Umbilical cord (tissue), 2 donors: Measurements from ENCODE around the gene TRAF3. TPM values are rescaled to one million over a fixed set of nuclear protein-coding genes. Genes with fewer than 3 reads are reported as not detected.
"Not testable (repeated sequence)": the region's sequence is repeated elsewhere in the genome, so short reads cannot be mapped to it uniquely, and the experiment has no call there.

Source experiments
- DNase-seq: peaks from one replicate; pipeline ENCODE4 v3.0.0-alpha.2; 2015; ENCODE audit warnings: low spot score
- total RNA-seq: library from RNA; depleted of rRNA; stranded (reverse); fragments of >200 nt; gene quantifications from one replicate; pipeline ENCODE4 v1.2.3, GENCODE V29; 2014; ENCODE audit warnings: low replicate concordance; ENCODE audit not compliant: insufficient read depth

Gene TRAF3
- total RNA-seq, 1 donor from 2014 or later: 15.6 TPM

DNA sequence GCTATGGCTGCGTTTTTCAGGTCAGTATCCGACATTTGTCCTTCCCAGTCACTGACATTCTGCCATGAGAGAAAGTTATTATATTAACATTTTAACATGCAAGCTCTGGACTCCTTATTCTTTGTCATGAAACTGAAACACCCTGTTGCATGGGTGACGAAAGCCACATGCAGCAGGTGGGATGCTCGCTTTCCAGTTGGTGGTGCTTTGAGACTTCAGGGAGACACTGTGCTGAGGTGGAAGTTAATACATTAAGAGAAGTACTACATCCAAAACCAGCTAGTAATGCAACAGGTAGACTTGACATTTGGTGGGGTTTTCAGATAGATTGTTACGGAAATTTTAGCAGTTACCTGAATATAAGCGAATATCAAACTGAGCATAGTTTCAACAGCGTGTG, 112.4 kb downstream of the TRAF3 start:
- DNase-seq: no peak

DNA sequence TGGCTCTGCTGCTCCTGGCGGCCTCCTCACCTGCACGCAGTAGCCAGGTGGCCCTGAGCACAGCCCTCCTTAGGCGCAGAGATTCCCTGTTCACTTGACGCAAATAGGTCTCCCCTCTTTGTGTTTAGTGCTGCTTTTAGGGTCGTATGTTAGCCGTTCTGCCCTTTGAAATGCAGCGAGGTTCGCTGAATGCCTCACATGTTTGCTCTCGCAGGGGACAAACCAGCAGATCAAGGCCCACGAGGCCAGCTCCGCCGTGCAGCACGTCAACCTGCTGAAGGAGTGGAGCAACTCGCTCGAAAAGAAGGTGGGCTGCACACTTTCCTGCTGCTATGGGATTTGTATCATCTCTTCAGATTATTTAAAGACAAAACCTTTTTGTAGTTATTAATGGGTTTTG, 113.9 kb downstream of the TRAF3 start:
- DNase-seq: no peak

DNA sequence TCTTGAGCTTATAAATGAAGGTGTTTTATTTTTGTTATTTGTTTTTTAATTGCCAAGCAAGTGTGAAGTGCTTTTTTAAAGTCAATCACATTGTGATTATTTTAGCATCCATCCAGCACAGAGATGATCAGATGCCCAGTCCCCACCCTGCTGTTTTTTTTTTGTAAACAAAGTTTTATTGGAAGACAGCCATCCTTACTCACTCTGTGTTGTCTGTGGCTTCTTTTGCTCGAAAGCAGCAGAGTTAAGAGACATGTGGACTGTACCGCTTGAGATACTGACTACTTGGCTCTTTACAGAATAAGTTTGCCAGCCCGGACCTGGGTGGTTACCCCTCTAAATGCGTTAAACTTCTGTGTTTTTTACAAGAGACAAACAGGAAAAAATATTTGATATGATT, 114.3 kb downstream of the TRAF3 start:
- peak; percentile 13 for DNase-seq

DNA sequence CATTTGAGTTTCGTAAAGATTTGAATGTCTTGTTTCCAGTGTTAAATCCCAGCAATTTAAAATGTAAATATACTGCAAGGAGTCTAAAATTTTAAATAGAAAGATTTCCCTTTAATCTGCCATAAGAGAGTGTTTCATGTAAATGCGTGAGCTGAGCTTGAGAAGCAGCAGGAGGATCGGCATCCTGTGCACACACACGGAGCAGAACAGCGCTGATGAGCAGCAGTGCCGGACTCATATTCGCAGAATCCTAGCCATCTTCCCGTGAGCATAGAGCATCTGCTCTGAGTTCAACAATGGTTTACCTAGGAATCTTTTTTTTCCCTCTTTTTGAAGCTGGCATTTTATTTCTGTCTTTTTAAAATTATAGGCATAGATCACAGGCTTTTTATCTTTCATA, 115.4 kb downstream of the TRAF3 start:
- no peak for DNase-seq

DNA sequence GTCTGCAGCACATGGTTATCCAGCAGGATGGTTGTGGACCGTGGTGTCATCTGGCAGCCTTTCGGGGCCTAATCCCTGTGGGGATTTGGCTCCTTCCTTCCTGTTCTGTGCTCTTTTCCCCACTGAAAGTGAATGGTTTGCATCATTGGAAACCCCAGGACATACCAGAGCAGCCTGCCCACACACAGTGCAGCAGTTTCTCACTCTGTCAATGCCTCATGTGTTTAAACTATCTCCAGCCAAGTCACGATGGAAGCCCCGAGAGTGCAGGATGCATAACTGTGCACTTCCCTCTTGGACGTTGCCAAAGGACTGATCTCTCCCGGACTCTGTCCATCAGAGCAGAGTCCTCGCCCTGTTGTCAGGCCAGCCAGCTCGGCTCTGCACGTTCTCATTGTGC, 116.2 kb downstream of the TRAF3 start:
- peak; percentile 63 for DNase-seq

DNA sequence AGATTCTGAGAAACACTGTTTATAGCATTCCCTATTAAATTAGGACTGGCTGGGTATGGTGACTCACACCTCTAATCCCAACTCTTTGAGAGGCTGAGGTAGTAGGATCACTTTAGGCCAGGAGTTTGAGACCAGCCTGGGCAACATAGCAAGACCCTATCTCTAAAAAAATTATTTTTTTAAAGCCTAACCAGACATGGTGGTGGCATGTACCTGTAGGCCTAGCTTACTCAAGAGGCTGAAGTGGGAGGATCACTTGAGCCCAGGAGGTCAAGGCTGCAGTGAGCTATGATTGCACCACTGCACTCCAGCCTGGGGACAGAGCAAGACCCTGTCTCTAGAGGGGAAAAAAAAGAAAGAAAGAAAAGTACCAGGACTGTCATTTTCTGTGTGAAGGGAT, 119.5 kb downstream of the TRAF3 start:
- not testable (repeated sequence) for DNase-seq

DNA sequence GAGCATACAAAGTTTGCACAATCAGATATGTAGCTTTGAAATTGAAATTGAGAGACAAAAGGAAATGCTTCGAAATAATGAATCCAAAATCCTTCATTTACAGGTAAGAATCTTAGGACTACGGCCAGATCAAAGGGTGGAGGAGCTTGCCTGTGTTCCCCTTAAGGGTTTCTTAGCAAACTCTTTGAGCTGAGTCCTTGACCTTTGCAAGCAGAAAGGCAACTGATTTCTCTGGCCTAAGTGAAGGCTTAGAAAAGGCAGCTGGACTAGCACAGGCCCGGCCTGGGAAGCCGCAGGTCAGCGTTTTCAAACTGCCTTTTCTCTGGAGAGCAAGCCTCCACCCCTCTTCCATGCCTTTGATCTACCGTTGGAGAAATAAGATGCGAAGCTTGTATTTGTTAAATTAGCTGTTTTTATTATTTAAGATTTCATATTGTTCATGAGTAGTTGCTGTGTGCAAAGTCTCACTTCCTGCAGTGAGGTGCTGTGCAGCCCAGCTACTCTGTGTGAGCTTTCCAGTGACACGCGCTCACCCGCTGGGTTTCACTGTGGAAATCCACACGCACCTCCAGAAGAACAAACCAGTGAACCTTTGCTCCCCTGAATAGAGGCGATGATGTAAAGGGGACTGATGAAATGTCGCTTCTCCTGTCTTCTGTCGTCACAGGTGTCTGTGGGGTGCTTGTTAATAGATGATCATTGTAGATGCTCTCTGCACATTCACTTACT, 120.2 kb downstream of the TRAF3 start:
- no peak for DNase-seq

DNA sequence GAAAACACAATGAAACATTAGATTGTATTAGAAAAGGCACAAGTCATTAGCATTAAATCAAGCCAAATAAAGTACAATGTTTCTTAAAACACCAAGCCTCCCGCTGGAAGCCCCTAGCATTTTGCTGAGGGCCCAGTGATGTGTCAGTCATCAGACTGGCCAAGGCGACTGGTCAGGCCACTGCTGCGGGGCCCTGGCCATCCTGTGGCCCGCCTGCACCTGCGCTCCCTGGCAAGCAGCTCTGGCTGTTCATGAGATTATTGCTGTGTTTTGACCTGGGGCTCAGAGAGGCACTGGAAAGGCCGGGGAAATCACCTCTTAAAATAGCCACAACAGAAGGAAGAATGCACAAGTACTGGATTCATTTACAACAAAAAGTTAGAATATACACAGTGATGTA, 121.0 kb downstream of the TRAF3 start:
- DNase-seq: no peak

DNA sequence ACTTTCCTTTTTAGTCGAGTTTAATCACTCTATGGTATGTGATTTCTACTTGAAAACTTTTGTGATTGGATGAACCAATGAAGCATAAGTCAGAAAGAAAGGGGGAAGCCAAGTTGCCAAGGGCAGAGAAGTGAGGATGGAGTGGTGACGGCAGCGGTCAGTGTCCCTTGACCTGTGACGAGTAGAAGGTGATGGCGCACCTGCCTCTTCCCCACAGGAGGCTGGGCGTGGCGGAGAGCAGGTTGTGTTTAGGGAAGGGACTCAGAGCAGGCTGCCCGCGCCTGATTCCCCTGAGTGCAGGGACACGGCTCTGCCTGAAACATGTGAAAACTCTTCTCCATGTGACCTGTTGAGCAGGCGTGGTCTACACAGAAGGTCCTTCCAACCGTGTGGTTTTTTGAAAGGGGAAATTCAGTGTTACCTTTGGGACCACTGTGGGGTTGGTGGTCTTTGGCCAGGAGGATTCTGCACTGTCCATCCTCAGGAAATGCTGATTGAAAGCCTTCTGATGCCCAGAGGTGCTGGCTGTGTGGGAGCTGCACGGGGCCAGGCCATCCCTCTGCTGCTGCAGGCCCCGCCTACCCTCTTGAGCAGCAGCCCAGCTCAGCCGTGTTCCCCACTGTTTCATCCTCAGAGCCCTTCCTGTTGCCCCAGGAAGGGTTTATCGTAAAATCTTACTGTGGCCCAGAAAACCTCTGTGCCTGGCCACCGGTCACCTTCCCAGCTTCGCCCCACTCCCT, 121.7 kb downstream of the TRAF3 start:
- DNase-seq: no peak

DNA sequence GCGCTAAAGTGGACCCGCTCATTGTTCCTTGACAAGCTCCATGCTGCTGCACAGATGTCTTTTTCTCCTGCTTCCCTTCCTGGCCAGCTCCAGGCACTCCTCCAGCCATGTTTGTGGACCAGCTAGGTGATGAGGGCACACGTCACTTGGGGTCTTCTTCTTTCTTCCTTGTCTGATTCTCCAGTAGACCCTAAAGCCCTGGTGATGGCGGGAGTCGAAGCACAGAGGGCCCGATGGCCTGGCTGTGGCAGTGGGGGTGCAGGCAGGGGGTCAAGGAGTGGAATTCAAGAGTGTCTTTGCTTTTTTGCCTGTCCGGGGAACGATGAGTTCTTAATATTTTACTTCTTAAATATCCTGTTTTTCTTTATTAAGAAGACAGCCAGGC, 122.3 kb downstream of the TRAF3 start:
- no peak for DNase-seq

DNA sequence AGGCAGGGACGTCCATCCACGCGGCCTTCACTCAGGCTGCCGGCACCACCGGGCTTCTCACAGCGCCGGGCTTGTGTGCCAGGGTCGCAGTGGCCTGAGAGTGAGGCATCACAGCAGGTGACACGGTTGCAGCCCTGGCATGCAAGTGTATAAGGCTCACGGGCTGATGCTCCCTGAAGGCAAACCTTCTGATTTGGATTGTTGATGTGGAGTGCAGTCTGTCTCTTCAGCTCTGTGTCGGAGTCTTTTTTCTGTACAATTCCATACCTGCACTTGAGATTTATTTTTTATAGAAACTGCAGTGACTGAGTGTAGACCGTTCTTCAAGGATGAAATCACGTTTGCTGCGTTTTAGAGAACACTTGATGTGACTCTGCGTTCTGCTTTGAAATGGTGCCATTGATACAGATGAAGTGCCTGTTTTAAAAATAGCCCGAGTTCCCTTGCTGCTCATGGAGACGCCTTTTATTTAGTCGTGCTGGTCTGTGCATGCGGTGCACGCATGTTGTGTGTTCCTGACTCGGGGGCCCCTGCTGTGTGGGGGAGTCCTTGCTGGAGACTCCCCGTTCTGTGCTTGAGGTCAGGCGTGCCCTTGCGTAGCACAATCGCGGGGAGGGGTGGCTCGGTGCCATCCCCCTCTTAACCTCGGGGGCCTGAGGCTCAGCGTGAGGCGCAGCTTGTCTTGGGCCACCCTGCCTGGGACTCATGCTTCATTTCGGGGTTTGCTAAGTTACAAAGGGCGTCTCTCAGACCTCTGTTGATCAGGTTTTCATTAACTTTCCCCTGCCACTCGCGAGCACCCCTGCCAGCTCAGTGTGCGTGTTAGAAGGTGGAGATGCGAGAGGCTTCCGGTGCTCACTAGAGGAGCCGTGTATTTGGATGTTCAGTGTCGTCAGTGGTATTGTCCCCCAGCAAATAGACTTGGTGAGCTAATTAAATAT, 123.7 kb downstream of the TRAF3 start:
- no peak for DNase-seq

DNA sequence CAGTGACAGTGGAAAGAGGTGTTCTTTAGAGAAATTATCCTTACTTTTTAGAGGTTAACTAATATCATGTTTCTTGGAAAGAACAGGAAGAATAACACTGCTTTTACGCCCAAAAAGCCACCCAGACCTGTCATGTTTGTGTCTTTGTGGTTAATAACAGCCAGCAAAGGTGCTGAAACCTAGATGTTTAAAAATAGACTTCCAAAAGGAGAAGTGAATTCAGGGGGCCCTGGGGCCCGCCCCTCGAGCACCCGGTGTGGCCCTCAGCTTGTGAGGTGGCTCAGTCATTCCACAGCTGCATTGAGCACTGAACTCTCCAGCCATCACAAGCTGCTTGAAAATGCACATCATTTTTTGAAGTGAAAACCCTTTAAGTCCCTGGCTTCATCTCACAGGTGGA, 124.4 kb downstream of the TRAF3 start:
- no peak for DNase-seq

DNA sequence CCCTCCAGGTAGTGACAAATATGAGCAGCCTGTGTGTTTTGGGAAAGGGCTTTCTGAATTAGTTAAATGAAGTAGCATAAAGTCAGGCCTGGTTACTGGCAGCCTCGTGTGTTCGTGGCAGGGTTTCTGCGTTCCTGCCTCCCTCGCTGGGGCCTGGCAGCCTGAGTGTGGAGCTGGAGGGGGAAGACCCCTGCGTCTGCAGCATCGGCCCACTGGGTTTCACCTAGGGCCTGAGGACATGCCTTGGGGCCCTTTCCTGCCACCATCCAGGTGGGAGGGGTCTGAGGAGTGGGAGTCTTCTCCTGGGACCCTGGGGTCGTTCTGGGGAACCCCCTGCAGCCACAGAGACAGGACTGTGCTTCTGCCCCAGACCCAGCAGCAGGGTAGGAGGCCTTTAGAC, 124.8 kb downstream of the TRAF3 start:
- no peak for DNase-seq

DNA sequence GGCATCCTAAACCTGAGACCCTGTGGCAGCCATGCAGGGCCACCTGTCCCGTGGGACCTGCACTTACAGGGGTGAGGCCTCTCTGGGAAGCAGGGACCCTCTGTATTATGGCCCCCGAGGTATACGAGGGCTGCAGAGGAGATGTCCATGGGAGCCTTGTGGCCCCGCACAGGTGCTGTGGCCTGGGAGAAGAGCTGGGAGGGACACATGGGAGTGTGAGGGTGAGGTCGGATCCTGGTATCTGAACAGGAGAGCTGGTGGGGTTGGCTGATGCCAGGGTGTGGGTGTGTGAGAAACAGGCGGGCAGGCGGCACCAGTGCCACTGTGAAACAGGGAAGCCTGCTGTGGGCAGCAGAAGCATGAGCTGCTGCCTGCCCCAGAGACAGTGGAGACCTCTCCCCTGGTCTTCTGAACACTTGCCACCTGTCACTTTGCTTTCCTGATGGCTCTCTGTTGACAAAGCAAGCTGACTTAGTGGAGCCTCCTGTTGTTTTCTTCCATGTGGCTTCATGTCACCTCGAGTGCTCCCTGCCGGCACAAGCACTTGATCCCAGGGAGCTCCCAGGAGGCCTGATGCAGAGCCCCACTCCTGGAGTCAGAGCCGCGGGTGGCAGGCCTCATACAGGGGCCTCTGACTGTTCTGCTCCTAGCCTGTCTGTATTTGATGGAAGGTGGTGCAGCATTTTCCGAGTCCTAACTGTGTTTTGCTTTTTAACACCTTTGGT, 125.4 kb downstream of the TRAF3 start:
- no peak for DNase-seq

DNA sequence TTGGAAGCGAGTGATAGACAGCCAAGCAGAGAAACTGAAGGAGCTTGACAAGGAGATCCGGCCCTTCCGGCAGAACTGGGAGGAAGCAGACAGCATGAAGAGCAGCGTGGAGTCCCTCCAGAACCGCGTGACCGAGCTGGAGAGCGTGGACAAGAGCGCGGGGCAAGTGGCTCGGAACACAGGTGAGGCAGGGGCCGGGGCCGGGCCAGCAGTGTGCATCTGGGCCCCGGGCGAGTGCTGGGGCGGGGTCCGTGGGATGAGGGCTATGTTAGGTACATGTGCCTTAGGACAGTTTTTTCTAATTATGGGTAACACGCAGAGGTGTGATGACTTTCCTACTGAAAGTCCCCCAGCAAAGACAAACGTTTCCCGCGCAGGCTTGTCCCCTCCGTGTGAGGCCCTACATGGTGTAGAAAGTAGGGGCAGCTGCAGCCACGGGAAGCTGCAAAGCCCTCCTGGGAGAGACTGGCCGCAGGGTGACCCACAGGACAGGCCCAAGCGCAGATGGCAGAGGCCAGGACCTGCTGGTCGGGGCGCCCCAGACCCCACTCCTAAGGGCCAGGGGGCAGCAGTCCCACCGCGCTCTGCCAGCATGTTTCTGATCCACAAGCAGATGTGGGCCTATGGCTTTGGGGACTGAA, 126.1 kb downstream of the TRAF3 start:
- no peak for DNase-seq

DNA sequence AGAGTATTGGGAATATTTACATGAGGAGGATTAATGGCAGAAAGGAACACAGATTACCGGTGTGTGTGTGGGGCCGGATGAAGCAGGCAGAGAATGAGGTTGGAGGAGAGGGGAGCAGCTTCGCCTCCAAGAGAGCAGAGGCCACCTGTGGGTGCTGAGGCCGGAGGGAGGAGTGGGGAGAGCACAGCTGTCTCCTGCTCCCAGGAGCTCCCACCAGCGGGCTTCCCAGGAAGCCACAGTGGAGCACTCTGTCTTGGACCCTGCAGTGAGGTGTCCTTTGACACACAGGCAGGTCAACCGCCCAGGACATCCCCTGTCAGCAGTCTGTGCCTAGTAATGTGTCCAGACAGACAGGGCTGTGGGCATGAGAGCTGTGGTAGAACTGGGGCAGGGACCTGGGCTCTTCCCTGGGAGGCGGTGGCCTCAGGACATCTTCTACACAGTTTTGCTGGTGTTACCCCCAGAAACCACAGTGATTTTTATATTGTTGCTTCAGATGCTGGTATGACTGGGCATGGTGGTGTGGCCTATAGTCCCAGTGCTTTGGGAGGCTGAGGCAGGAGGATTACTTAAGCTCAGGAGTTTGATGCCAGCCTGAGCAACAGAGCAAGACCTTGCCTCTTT, 126.8 kb downstream of the TRAF3 start:
- no peak for DNase-seq

DNA sequence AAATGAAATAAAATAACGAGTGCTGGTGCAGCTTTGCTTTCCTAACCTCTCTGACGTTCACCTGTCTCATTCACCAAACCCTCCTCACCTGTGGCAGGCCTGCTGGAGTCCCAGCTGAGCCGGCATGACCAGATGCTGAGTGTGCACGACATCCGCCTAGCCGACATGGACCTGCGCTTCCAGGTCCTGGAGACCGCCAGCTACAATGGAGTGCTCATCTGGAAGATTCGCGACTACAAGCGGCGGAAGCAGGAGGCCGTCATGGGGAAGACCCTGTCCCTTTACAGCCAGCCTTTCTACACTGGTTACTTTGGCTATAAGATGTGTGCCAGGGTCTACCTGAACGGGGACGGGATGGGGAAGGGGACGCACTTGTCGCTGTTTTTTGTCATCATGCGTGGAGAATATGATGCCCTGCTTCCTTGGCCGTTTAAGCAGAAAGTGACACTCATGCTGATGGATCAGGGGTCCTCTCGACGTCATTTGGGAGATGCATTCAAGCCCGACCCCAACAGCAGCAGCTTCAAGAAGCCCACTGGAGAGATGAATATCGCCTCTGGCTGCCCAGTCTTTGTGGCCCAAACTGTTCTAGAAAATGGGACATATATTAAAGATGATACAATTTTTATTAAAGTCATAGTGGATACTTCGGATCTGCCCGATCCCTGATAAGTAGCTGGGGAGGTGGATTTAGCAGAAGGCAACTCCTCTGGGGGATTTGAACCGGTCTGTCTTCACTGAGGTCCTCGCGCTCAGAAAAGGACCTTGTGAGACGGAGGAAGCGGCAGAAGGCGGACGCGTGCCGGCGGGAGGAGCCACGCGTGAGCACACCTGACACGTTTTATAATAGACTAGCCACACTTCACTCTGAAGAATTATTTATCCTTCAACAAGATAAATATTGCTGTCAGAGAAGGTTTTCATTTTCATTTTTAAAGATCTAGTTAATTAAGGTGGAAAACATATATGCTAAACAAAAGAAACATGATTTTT, 128.2 kb downstream of the TRAF3 start:
- no peak for DNase-seq

DNA sequence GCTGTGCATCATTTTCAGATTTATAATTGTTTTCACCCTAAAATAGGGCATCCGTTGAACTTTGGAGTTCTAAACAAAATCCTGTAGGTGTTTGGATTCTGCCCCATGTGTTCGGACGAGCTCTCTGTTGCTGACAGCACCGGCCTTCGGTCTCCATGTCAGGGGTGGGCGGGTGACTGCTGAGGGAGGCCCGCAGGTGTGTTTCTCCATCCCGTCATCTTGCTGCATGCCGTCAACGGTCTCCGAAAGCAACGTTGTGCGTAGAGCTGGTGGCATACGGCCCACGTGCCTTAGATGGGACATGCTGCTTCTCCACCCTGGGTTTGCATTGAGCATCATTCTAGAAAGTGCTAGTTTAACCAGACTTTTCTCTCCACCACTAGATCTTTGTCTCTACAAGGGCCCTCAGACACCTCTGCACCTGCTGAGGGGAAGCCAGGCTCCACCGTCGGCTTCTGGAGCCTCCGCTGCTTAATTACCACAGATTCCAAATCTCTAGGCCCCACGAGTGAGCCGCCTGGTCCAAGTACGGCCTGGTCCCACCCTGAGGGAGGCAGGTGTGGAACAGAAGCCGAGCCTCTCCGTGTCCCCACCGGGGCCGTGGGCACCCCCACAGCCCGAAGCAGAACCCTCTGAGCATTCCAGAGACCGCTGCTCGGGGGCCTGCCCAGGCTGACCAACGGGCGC, 129.5 kb downstream of the TRAF3 start:
- DNase-seq: no peak
